ENCODE measurements around the gene FBXO22.
"Not testable (repeated sequence)": the region's sequence is repeated elsewhere in the genome, so short reads cannot be mapped to it uniquely, and the experiment has no call there.

Gene FBXO22

DNA sequence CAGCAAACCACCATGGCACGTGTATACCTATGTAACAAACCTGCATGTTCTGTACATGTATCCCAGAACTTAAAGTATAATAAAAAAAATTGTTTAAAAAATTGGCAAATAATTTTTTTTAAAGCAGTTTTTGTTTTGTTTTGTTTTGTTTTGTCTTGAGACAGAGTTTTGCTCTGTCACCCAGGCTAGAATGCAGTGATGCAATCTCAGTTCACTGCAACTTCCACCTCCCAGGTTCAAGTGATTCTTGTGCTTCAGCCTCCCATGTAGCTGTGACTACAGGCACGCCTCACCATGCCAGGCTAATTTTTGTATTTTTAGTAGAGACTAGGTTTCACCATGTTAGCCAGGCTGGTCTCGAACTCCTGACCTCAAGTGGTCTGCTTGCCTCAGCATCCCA lies 81.0 kb downstream of the FBXO22 start:
- DNase-seq = not testable (repeated sequence)

- no peak for DNase-seq
Measured at GRCh38 chr15:75985971-75986370, 82.3 kb downstream of the FBXO22 start.

DNA sequence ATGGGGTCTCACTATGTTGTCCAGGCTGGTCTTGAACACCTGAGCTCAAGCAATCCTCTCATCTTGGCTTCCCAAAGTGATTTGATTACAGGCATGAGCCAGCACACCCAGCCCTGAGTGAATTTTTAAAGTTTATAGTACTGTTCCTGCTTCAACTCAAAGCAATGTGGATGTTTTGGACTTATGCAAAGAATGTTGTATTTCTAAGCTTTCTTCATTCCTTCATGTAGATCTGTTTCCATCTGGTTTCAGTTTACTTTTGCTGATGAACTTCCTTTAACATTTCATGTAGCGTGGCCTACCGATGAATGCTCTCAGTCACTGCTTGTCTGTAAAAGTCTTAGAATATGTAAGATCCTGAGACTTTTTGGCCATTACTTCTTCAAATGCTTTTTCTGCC lies 85.4 kb downstream of the FBXO22 start:
- no peak for DNase-seq

- DNase-seq = no peak
Measured at GRCh38 chr15:75989875-75990274, 86.2 kb downstream of the FBXO22 start.

All from activated T-cell treated with anti-CD3 and anti-CD28 coated beads for 4 hours (primary cell).